ENCODE data around the gene DPEP1.
"Not testable (repeated sequence)": the region's sequence is repeated elsewhere in the genome, so short reads cannot be mapped to it uniquely, and the experiment has no call there.

Gene DPEP1

DNA sequence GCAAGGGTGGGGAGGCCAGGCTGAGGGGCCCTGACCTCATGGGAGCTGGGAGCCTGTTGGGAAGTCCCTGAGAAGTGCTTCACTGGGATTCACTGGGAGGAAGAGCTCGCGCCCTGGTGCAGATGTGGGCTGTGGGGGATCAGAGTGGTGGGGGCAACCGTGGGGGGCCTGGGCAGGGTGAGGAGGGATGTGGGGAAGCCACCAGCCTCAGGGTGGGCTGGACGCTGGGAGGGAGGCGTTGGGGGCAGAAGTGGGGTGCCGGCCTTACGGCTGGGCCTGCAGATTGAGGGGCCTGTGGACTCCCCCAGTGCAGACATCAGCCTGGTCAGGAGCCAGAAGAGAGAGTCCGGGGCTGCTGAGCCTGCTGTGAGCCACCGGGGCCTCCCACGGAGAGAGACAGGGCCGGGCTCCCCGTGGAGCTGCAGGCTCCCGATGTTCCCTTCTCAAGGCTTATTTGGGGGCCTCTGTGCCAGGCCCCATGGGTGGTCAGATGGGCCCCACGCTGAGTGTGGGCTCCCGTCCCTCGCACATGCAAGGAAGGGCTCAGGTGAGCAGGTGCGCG lies 7.8 kb downstream of the DPEP1 start:
- DNase-seq, result no peak

DNA sequence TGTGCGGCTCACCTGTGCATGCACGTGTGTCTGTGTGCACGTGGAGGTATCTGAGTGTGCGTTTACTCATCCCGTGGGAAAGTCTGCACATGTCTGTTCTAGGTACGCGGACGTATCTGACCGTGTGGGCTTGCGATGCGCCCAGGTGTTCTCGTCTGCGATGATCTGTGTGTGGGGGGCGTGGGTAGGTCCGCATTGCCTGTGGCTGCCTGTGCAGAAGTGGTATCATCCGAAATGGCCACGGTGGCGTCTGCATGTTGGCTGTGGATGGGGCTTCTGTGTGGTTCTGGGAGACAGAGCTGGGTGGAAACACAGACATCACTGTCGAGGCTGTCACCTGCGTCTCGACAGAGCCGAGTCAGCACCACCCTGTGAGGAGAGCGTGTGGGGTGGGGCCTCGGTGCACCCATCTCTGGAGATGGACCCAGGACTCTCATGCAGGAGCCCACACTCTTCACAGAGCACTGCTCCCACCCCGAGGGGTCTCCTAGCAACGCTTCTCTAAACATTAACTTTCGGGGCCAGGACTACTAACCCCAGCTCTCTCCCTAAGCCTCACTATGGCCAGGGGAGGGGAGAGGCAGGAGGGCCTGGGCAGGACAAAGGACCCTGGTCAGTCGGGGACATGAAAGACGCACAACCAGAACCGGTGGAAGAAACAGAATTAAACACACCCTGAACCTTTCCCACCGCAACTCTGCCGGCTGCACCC lies 8.4 kb downstream of the DPEP1 start:
- no peak for DNase-seq

DNA sequence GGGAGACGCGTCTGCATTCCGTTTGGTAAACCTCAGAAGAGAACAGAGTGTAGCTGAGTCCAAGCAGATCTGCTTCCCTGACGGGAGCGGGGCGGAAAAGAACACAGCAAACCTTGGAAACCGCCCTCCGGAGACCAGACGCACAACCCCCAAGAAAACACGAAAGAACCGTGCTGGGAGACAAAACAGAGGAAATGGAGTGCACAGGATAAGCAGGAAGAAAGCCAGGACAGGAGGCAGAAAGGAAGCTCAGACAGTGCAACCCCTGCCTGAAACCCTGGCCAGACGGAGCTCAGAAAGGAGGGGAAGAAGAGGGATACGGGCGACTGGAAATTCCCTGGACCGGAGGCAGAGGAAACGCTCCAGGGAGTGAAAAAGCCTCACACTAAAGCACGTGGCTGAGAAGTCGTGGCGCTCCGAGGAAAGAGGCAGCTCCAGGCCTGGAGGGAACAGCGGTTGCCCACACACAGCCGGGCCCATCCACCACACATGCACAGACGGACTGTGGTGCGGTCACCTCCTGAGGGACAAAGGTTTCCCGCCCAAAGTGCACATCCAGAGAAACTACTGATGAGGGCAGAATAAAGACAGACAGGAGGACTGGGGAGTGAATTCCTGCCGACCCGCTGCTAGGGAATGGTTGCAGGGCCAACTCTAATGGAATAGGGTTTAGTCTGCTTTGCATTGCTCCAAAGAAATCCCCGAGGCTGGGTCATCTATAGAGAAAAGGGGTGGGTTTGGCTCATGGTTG lies 10.2 kb downstream of the DPEP1 start:
- no peak for DNase-seq

DNA sequence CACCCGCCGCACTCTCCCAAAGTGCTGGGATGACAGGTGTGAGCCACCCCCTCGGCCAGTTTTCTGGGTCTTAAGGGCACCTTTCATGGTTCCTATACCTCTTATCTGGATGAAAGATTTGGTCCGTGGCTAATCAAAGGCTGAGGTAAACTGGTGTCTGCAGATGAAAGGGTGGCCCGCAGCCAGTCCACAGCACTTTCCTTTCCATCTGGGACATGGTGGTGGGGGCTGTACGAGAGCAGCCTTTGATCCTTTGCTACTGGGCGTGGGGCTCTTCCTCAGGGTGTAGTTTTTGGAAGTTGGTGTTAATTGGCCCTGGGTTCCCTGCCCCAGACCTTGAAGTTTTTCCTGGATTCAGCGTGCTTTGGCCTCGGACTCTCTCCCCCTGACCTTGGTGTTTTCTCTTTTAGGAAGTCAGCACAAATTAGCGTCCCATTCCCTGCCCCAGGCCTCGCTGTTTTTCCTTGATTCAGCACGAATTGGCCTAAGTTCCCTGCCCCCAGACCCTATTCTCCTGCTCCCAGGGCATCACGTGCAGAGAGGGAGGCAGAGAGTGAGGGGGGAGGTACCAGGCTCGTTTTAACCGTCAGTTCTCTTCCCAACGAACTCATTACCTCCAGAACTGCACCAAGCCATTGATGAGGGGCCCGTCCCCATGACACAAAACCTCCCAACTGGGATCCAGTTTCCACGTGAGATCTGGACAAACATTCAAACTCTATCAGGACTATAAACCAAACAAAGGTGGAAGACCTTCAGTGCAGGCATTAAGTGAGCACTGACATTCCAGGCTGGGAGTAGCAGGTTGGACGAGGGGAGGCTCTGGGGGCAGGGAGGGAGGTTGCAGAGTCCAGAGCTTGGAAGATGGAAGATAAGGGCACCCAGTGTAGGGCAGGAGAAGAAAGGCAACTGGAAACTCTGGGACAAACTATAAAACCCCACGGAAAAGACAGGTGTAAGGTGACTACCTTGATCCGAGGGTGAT lies 11.6 kb downstream of the DPEP1 start:
- no peak for DNase-seq

DNA sequence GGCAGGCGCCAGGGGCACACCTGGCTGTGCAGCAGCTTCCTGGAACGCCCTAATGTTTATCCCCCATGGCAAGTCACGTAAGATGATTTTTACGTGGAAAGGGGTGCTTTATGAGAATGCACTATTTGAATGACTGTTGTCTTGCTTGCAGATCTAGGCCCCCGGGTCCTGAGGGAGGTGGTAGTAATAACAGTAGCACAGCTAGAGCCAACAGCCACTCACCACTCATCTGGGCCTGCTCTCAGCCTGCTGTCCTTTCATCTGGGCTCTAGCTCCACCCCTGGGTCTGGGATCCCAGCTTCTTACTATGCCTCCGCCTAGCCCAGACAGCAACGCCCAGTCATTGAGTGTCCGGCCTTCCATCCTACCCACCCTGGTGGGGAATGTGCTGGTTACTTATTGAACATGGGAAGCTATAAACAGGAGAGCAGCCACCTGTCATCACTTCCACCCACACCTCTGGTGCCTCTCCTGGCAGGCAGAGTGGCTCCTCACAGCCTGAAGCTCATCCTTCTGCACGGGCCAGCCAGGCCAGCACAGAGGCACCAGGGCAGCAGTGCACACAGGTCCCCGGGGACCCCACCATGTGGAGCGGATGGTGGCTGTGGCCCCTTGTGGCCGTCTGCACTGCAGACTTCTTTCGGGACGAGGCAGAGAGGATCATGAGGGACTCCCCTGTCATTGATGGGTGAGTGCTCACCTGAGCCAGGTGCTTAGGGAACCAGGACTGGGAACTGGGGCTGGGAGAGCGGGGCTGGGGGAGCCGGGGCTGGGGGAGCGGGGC lies 16.6 kb downstream of the DPEP1 start:
- no peak for DNase-seq

DNA sequence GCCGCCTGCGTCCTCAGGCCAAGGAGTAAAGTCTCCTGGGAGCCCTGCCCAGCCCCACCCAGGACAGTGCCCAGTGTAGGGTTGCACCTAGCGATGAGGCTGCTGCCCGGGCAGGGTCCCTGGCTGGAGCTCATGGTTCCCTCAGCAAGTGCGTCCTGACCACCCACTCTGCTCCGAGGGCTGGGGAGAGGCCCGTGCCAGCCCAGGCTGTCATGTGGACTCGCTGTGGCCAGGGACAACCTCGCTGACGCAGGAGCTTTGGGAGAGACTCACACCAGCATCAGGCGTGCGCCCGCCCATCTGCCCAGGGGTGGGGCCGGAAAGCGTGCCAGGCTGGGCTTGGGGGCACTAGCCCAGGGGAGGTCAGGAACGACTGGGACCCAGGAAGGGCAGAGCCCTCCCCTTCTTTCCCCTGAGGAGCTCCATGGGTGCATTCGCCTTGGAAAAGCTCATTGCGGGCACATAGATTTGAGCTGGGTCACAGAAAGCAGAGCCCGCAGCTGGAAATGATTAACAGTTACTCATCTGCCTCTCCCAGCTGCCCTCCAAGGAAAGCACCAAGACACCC lies 19.7 kb downstream of the DPEP1 start:
- no peak for DNase-seq

DNA sequence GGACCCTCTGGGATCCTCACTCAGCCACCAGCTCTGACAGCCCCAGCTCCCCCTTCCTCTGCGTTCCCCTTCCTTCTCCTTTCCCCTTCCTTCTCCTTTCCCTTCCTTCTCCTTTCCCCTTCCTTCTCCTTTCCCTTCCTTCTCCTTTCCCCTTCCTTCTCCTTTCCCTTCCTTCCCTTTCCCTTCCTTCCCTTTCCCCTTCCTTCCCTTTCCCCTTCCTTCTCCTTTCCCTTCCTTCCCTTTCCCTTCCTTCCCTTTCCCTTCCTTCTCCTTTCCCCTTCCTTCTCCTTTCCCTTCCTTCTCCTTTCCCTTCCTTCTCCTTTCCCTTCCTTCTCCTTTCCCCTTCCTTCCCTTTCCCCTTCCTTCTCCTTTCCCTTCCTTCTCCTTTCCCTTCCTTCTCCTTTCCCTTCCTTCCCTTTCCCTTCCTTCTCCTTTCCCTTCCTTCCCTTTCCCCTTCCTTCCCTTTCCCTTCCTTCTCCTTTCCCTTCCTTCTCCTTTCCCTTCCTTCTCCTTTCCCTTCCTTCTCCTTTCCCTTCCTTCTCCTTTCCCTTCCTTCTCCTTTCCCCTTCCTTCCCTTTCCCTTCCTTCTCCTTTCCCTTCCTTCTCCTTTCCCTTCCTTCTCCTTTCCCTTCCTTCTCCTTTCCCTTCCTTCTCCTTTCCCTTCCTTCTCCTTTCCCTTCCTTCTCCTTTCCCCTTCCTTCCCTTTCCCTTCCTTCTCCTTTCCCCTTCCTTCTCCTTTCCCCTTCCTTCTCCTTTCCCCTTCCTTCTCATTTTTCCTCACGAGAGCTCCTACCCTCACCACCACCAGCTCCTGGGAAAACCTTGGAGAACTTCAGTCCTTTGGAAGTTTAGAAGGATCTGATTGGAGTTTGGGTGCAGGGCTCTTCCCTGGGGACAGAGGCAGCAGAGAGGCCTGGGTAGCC lies 21.3 kb downstream of the DPEP1 start:
- DNase-seq, result not testable (repeated sequence)

DNA sequence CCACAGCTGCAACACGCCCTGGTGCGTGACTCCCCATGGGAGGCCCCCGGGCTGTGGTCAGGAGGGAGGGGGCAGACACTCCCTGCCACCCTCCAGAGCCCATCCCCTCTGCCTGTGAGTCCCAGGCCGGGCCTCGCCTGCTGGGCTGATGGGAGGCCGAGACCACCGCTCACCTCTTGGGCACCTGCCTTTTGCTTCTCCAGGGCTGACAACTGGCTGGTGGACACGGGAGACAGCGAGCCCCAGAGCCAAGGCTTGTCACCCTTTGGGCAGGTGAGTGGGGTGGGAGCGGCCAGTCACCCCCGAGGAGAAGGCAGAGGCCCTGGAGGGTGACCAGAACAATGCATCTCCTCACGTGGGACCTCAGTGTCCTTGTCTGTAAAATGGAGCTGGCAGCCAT lies 23.2 kb downstream of the DPEP1 start:
- no peak for DNase-seq

DNA sequence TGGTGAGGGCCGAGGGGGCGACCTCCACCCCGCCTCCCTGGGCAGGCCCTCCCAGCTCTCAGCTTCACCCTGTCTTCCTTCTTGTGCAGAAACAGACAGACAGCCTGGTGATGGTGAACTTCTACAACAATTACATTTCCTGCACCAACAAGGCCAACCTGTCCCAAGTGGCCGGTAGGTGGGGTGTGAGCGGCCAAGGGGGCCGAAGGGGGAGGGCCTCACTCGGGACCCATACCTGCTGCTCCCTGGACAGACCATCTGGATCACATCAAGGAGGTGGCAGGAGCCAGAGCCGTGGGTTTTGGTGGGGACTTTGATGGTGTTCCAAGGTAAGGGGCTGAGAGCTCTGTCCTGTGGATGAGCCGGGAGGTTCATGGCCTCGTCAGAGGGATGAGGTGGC lies 23.9 kb downstream of the DPEP1 start:
- DNase-seq, result no peak

DNA sequence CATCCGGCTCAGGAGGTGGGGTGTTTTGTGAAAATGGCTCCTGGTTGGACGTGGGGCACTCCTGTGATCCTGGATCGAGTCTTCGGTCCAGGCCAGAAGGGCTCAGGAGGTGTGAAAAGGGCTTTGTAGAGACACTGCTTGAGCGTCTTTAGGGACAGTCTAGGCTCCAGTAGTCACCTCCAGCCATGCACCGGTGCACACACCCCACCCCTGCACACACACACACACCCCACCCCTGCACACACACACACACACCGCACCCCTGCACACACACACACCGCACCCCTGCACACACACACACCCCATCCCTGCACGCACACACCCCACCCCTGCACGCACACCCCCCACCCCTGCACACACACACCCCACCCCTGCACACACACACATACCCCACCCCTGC lies 25.0 kb downstream of the DPEP1 start:
- DNase-seq, result no peak

DNA sequence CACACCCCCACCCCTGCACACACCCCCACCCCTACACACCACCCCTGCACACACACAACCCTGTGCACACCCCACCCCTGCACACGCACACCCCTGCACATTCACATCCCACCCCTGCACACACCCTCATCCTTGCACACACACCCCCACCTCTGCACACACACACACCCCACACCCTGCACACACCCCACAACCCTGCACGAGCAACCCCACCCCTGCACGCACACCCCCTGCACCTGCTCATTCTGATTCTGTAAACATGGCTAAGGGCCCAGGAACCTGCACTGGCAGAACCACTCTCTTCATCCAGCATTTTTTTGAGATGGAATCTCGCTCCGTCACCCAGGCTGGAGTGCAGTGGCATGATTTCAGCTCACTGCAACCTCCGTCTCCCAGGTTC lies 25.9 kb downstream of the DPEP1 start:
- DNase-seq, result no peak

DNA sequence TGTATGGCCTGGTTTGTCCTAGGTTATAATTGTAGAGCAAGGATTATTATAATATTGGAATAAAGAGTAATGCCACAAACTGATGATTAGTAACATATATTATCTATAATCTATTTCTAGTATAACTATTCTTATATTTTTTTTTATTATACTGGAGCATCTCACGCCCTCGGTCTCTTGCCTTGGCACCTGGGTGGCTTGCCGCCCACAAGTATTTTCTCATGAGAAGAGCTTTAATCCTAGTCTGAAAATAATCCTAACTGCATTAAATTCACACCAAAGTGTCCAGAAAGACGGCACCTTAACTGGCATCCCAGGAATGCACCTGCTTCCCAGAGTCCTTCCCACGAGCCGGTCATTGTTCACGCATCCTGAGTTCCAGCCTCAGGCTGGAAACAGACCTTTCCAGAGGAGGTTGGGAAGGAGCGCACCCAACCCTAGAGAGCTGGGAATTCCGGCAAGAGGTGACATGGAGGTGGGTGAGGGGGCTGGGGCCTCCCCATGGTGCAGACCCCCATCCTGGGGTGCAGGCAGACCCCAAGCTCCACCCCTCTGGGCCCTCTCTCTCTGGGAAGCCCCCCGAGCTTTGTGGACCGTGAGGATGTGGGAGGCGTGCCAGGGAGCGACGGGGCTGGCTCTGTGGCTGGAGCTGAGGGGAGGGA lies 28.1 kb downstream of the DPEP1 start:
- no peak for DNase-seq

DNA sequence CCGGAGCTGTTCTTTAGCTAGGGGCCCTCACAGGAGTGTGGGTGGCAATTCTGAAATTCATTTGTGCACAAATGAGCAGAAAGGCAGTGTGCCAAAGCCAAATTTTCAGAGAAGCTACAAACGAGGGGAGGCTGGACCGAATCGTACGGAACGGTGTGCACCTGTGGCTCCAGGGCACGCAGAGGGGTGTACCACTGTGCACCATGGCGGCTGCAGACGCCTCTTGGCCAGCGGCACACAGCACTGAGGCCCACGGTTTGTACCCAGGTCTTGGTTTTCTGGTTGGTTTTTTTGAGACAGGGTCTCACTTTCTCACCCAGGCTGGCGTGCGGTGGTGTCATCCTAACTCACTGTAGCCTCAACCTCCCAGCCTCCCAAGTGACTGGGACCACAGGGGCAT lies 29.1 kb downstream of the DPEP1 start:
- no peak for DNase-seq

DNA sequence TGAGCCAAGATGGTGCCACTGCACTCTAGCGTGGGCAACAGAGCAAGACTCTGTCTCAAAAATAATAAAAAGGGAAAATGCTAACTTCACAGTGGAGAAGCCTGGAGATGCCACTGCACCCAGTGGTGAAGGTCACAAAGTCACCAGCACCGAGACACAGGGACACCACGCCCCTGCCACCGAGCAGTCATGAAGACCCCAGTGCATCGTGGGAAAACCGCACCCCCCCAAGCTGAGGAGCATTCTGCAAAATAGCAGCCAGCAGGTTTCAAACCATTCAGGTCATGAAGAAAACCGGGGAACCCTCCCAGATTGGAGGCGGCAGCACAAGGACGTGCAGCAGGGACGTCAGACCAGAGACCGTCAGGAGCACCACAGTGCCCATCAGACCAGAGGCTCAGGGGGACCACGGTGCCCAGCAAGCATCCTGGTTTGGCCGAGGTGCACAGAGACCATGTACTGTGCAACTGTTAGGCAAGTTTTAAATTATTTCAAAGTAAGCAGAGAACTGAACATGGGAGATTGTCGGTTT lies 30.4 kb downstream of the DPEP1 start:
- DNase-seq, result no peak

DNA sequence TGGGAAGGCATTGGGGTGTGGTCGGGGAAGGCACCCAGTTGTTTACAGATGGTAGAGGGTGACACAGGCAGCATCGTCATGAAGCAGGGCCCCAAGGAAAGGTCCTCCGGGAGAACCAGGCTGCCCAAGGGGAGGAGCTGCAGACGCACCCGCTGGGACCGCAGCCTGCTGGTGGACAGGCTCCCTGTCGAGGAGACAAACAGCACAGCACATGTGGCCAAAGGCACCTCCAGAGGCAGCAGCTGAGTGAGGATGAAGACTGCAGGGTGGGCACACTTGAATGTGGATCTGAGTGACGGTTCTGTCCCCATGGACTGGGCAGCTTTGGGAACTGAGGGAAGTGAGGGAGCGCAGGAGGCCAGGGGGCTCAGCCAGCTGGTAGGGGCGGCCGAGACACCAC lies 31.7 kb downstream of the DPEP1 start:
- DNase-seq, result no peak

DNA sequence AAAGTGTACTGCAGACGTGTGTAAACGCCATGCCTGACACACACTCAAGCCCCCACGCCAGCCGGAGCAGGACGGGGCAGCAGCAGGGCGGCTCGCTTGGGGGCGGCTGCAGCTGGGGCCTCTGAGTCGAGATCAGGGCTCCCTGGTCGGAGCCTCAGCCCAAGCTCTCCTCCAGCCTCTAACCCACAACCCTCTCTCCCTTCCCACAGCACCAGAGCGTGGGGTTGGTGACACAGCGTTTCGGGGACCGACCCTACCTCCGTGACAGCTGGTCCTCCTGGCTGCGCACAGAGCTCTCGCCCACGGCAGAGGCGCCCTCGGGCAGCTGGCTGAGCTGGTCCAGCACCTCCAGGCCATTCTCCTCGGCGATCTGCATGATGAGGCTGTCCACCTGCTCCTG lies 32.8 kb downstream of the DPEP1 start:
- no peak for DNase-seq

DNA sequence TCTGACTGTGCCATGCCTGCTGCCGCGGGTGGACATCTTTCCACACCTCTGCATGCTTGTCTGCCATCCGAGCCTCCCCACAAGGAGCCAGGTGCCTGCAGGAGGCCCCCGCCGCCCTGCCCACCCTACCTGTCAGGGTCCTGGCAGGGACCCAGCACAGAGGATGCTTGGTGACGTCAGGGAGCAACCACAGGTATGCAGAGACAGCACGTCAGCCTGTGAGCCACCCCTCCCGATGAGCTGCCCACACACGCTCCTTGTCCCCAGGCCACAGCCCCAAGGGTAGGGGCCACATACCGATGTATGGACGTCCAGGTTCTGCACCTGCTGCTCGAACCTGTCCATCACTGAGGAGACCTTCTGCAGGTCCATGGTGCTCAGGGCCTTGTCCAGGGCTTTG lies 33.5 kb downstream of the DPEP1 start:
- no peak for DNase-seq

DNA sequence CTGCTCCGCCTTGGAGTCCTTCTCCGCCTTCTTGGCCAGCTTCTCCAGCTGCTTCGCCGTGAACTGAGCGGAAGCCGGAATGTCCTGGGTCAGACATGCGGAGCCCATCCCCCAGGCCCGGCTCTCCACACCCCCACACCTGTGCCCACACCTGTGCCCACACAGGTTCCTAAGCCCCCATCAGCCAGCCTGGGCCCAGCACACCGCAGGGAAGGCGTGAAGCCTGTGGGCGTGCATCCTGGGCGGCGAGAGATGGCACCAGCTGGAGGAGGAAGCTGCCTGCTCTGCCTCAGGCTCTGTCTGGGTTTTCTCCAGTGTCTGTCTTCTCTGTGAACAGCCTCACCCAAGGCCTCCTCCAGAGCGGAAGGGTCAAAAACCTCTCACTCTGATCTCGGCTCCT lies 38.1 kb downstream of the DPEP1 start:
- DNase-seq, result no peak

DNA sequence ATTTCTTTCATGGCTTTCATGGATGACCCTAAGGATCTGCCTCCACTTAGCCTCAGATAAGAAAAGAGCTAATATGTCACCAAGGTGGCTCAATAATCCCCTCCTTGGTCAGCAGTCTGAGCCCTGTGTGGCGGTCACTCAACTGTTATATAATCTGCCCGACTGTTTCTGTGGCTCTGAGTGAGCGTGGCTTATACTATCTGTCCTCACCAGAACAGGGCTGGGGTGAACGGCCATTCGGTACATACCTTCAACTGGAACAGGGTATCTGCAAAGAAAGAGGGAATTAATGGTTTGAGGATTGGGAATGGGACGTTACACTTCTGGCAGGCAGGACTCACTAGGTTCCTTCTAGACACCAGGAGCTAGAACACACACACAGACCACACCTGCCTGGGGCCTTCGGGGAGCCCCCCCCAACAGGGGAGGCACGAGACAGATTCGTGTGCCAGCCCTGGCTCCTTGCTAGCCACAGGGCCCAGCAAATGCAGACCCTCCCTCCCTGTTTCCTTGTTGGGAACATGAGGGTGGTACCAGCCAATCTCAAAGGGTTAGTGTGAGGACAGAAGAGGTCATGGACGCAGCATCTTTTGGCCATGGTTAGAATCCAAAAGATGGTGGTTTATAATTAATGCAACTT lies 40.3 kb downstream of the DPEP1 start:
- DNase-seq, result no peak

Data from NCI-H2029 (cell line).